RKO (cell line): ENCODE results near the gene OPTN.

Experiments used
- DNase-seq: peaks from one replicate; pipeline ENCODE4 v3.0.0-alpha.2; 2016; ENCODE audit warnings: low spot score

OPTN gene

GRCh38 chr10:13184276-13184675 is 84.3 kb downstream of the OPTN start:
- DNase-seq = no peak

GRCh38 chr10:13184730-13185514 is 85.0 kb downstream of the OPTN start:
- no peak for DNase-seq

GRCh38 chr10:13187135-13187534 is 87.2 kb downstream of the OPTN start:
- no peak for DNase-seq
